Measurements from ENCODE around the gene PTPRJ. TPM values are rescaled to one million over a fixed set of nuclear protein-coding genes. Genes with fewer than 3 reads are reported as not detected.

The PTPRJ gene
- total RNA-seq, 1 experiment from 2014 or later = 0.30 TPM

- H3K9me3 Mint-ChIP-seq (ENCODE audit: unreplicated experiment) = no peaks in the 10 kb centered on the region
- no peak for TF ChIP-seq CTCF (IDR thresholded peaks at IDR 0.05; ENCODE audit: unreplicated experiment)
- no peaks in the 10 kb centered on the region for H3K27me3 Mint-ChIP-seq (ENCODE audit: insufficient read depth, unreplicated experiment)
- H3K4me1 Mint-ChIP-seq (ENCODE audit: insufficient read depth, unreplicated experiment) = peaks cover 6% of the 10 kb centered on the region
- DNase-seq (ENCODE audit: unreplicated experiment) = no peak
- no peak overlapping the region for H3K4me3 Mint-ChIP-seq (ENCODE audit: unreplicated experiment)
- ChIA-PET CTCF (interaction anchor here (0.6 to 18.0 kb wide), 5 partner anchors 12 to 464 kb away, joined by 3 to 451 read pairs (median 3); no protein-coding TSS in a partner anchor), POLR2A (interaction anchor here (0.9 kb wide), 1 partner anchor 258 kb away, joined by 3 read pairs; no protein-coding TSS in a partner anchor)
- H3K27ac Mint-ChIP-seq (ENCODE audit: low read depth, unreplicated experiment) = no peak overlapping the region
- intact Hi-C loops (cut with micrococcal nuclease) = loop anchor here (5.0 kb wide), 1 partner anchor 123 kb away; the partner anchor contains the start of gene PTPRJ
- no TSS peak for BruUV-seq (replicated peaks)
- H3K36me3 Mint-ChIP-seq (ENCODE audit: insufficient read depth, unreplicated experiment) = no peaks in the 10 kb centered on the region
These were observed 125.0 kb downstream of the PTPRJ start for GRCh38 chr11:48105096-48105990.

GRCh38 chr11:48106166-48106565 lies 125.8 kb downstream of the PTPRJ start:
- Mint-ChIP-seq H3K27ac (ENCODE audit: low read depth, unreplicated experiment) (no peak overlapping the region), H3K4me1 (ENCODE audit: insufficient read depth, unreplicated experiment) (peaks cover 6% of the 10 kb centered on the region), H3K36me3 (ENCODE audit: insufficient read depth, unreplicated experiment) (no peaks in the 10 kb centered on the region), H3K27me3 (ENCODE audit: insufficient read depth, unreplicated experiment) (no peaks in the 10 kb centered on the region), H3K9me3 (ENCODE audit: unreplicated experiment) (no peaks in the 10 kb centered on the region), H3K4me3 (ENCODE audit: unreplicated experiment) (no peak overlapping the region)
- CTCF ChIA-PET = interaction anchor here (1.1 to 18.0 kb wide), 3 partner anchors 11 to 169 kb away, joined by 3 to 451 read pairs (median 3); no protein-coding TSS in a partner anchor
- intact Hi-C loops (cut with micrococcal nuclease) = loop anchor here (5.0 kb wide), 1 partner anchor 124 kb away; the partner anchor contains the start of gene PTPRJ
- no TSS peak for BruUV-seq (replicated peaks)
- DNase-seq (ENCODE audit: unreplicated experiment) = no peak
- TF ChIP-seq CTCF (IDR thresholded peaks at IDR 0.05; ENCODE audit: unreplicated experiment) = no peak
- POLR2A ChIA-PET = interaction anchor here (0.9 kb wide), 1 partner anchor 258 kb away, joined by 3 read pairs; no protein-coding TSS in a partner anchor

GRCh38 chr11:48107188-48107704 lies 126.9 kb downstream of the PTPRJ start:
- H3K36me3 Mint-ChIP-seq (ENCODE audit: insufficient read depth, unreplicated experiment) = no peaks in the 10 kb centered on the region
- TF ChIP-seq CTCF (IDR thresholded peaks at IDR 0.05; ENCODE audit: unreplicated experiment) = no peak
- DNase-seq (ENCODE audit: unreplicated experiment) = no peak
- H3K27ac Mint-ChIP-seq (ENCODE audit: low read depth, unreplicated experiment) = no peak overlapping the region
- BruUV-seq (replicated peaks) = no TSS peak
- H3K27me3 Mint-ChIP-seq (ENCODE audit: insufficient read depth, unreplicated experiment) = no peaks in the 10 kb centered on the region
- CTCF ChIA-PET = interaction anchor here (0.6 to 18.0 kb wide), 10 partner anchors 14 to 255 kb away, joined by 3 to 451 read pairs (median 4); no protein-coding TSS in a partner anchor
- intact Hi-C loops (cut with micrococcal nuclease) = loop anchor here (5.0 kb wide), 1 partner anchor 125 kb away; the partner anchor contains the start of gene PTPRJ
- peaks cover 6% of the 10 kb centered on the region for H3K4me1 Mint-ChIP-seq (ENCODE audit: insufficient read depth, unreplicated experiment)
- POLR2A ChIA-PET = interaction anchor here (1.0 kb wide), 1 partner anchor 178 kb away, joined by 3 read pairs; no protein-coding TSS in a partner anchor
- no peak overlapping the region for H3K4me3 Mint-ChIP-seq (ENCODE audit: unreplicated experiment)
- H3K9me3 Mint-ChIP-seq (ENCODE audit: unreplicated experiment) = no peaks in the 10 kb centered on the region

All from MCF 10A (cell line).